ENCODE results near the gene TRIM38.
A peak's percentile ranks its signal among the peaks of the same experiment; 100 is the strongest.

Gene TRIM38

GRCh38 chr6:26025894-26026832, 63.6 kb downstream of the TRIM38 start:
- peak in 54 of 56 donors; percentile 2 to 88 (median 68) for DNase-seq

- DNase-seq, result peak in 54 of 56 donors; percentile 8 to 87 (median 60)
Measured at GRCh38 chr6:26026833-26027490, 64.4 kb downstream of the TRIM38 start.

- DNase-seq, result no peak
Measured at GRCh38 chr6:26027491-26028211, 65.0 kb downstream of the TRIM38 start.

GRCh38 chr6:26028212-26028745, 65.7 kb downstream of the TRIM38 start:
- DNase-seq, result no peak

GRCh38 chr6:26028746-26029569, 66.4 kb downstream of the TRIM38 start:
- DNase-seq, result no peak

GRCh38 chr6:26029570-26029856, 66.9 kb downstream of the TRIM38 start:
- no peak for DNase-seq

- no peak for DNase-seq
Measured at GRCh38 chr6:26029857-26030653, 67.5 kb downstream of the TRIM38 start.

GRCh38 chr6:26030716-26031115, 68.1 kb downstream of the TRIM38 start:
- DNase-seq, result no peak

GRCh38 chr6:26031151-26031594, 68.6 kb downstream of the TRIM38 start:
- DNase-seq, result no peak

GRCh38 chr6:26031595-26032339, 69.2 kb downstream of the TRIM38 start:
- DNase-seq, result peak in 54 of 56 donors; percentile 1 to 93 (median 65)

GRCh38 chr6:26032340-26033084, 69.9 kb downstream of the TRIM38 start:
- peak in 6 of 56 donors; percentile 5 to 30 (median 12) for DNase-seq

- peak in 47 of 56 donors; percentile 2 to 81 (median 40) for DNase-seq
Measured at GRCh38 chr6:26033085-26033940, 70.7 kb downstream of the TRIM38 start.

- DNase-seq, result peak in 1 of 56 donors; percentile 47
Measured at GRCh38 chr6:26033941-26034354, 71.3 kb downstream of the TRIM38 start.

- no peak for DNase-seq
Measured at GRCh38 chr6:26034905-26035304, 72.3 kb downstream of the TRIM38 start.

Measured in amygdala (tissue), 56 donors.